ENCODE data around the gene TATDN2.
A peak's percentile ranks its signal among the peaks of the same experiment; 100 is the strongest.
"Not testable (repeated sequence)": the region's sequence is repeated elsewhere in the genome, so short reads cannot be mapped to it uniquely, and the experiment has no call there.

TATDN2 gene

GRCh38 chr3:10272476-10272875 lies 24.2 kb downstream of the TATDN2 start:
- DNase-seq = not testable (repeated sequence)

DNA sequence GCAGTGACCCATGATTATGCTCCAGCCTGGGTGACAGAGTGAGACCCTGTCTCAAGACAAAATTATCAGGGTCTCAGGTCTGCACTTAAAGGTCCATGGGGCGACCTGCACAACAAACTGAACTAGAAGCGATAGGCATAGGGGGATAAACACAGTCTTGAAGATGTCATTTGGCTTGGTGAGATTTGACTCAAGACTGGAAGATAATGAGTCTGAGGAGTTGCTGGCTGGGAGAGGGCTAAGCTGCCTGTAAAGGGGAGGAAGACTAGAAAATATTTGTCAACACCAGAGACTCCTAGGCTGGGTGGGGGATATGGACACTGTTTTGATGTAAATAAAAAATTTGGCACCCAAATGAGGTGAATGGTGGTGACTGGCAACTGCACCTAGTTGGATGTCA lies 24.7 kb downstream of the TATDN2 start:
- DNase-seq = no peak

GRCh38 chr3:10273702-10274305 lies 25.5 kb downstream of the TATDN2 start:
- DNase-seq = peak; percentile 23 to 30

DNA sequence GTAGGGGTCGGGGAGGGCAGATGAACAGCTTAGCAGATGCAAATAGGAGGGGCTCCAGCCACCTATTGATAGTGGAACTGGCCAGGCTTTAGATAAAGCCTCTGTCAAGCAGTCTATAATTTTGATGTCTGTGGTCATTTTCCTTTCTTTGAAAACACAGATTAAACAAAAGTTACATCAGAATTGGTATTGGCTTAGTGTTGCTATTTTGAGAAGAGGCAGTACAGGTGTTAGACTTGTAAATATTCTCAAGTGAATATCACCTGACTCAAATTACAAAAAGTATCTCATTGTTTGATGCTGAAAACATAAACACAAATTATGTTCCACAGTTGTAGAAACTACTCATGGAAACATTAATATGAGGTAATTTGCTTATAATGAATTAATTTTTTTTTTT lies 26.3 kb downstream of the TATDN2 start:
- DNase-seq = no peak

DNA sequence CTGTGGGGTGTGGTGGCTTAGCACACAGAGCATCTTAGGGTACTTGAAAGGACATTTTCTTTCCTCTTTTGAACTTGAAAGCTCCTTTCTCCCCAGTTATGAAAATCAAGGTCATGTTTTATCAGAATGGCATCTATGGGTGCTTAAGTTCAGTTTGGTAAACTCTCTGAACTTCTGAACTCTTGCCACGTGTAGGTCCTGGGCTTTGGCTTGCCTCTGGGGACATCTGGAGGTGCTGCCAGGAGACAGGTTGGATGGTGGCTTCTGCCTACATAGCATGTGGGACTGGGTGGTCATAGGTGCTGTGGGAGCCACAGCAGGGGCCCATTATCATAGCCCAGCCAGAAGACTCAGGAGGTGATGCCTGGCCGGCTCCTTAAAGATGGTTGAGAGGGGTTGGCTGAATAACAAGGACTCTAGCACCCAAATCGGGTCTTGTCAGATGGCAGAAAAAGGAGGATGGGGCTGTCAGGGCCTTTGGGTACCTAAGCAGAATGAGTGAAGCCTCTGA lies 28.9 kb downstream of the TATDN2 start:
- no peak for DNase-seq

DNA sequence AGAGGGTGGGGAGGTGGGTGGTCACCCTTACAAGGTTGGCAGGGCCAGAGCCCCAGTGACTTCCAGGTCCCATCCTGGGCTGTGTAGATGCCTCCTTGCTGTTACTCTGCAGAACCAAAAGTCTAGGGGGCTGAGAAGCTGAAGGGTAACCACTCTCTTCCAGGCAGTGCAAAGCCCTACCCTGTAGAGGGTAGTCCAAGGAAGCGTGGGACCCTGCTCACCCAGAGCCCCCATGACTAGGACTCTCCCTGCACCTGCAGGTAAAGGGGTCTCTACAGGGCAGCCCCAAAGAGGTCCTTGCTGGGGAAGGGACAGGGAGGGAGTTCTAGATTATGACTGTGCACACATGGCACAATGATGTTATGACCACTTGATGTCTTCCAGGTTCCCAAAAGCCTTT lies 30.2 kb downstream of the TATDN2 start:
- DNase-seq = no peak

DNA sequence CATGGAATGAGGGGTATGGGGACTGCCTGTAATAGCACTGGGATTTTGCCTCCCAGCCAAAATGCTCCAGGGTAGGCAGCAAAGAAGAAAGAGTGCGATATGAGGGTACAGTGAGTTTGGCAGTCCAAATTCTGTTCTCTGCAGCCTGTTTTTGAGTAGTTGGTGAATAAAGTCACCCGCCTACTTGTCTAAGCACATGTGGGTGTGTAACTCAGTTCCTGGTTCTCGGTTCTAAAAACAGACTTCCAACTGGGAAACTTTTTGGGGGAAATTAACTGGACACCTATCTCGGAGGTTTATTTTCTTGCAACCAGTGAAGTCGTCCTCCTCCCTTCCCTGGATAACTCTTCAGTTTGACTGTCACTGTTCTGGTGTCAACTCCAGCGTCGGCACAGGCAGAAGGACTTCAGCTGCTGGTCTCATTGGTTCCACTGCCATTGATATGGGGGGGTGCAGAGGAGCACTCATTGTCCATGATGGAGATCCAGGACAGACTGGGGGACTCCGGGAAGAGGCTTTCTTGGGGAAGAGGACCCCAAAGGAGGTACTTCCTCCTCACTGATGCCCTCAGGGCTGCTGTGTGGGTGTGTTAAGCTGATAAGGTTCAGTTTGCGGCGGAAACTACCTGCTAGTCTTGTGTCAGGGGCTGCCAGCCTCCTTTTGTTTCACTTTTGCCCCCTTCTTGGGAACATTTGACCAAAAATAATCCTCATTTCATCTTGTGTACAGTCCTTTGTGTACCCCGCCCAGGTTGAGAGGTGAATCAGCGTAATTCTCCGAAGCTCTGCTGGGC lies 31.3 kb downstream of the TATDN2 start:
- no peak for DNase-seq

DNA sequence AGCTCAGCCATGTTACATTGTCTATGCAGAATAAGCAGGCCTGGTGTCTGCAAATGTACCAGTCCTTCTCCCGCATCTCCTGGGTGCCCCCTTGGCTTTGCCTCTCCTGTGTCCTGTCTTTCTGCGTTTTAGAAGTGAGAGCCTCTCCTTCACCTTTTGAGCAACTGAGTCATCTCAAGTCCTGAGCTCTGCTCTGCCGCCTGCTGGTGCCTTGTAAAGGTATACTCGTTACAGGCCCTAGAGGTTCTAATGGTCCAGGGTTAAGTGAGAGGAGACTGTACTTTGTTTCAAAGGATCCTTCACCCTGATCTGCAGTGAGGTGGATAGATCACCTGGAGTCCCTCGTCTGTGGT lies 31.9 kb downstream of the TATDN2 start:
- no peak for DNase-seq

DNA sequence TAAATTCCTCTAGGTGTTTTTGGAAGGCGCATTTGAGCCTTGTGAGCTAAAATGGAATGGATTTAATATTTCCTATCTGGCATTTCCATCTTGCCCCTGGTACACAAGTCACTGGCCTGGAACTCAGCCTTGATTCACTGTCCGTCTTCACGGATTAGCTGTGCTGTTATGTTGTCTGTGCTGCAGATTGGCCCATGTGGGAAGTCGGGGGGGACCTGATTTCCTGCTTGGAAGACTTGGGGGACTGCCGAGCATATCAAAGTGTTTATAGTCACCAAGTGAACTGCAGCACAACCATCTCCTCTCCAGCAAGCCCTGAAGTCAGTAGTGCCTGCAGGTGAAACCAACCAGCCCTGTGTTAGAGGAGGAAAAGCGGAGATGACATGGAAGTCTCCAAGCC lies 32.3 kb downstream of the TATDN2 start:
- DNase-seq = no peak

GRCh38 chr3:10281951-10282350 lies 33.7 kb downstream of the TATDN2 start:
- no peak for DNase-seq

DNA sequence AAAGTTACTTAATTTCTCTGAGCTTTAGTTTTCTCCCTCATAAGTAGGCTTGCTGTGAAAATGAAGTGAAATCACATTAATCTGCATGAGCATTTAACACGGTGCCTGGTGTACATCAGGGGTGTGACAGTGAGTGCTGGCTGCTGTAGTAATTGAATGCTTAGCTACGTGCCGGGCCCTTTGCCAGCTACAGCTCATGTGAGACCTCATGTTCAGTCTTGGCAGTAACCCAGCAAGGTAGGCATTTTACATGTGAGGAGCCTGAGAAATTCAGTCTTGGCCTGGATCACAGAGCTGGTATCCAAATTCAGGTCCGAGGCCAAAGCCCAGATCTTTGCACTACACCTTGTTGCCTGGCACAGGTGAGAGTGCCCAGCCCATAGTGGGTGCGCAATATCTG lies 35.4 kb downstream of the TATDN2 start:
- no peak for DNase-seq

DNA sequence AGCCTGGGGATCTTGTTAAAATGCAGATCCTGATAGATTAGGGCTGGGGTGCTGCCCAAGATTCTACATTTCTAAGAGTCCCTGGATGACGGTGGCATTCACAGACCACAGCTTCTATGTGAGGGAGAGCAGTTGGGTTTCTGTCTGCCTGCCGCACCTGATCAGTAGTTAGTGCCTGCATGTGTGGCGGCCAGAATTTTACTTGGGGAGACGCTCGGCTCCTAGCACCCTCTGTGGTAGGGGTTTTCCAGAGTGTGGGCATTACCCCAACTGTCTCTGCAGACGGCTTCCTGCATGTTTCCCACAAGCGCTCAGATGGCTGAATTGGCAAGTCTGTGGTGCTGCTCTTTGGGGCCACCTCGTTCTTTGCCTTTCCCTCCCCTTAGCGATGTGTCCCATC lies 36.2 kb downstream of the TATDN2 start:
- DNase-seq = no peak

GRCh38 chr3:10285272-10286132 lies 37.2 kb downstream of the TATDN2 start:
- DNase-seq = no peak

- DNase-seq = no peak
These were observed 37.9 kb downstream of the TATDN2 start for GRCh38 chr3:10286133-10286524.

- peak; percentile 26 to 40 for DNase-seq
These were observed 38.5 kb downstream of the TATDN2 start for GRCh38 chr3:10286596-10287295.

GRCh38 chr3:10287936-10288574 lies 39.8 kb downstream of the TATDN2 start:
- DNase-seq = no peak

- no peak for DNase-seq
These were observed 40.3 kb downstream of the TATDN2 start for GRCh38 chr3:10288575-10288960.

- no peak for DNase-seq
These were observed 40.8 kb downstream of the TATDN2 start for GRCh38 chr3:10289077-10289476.

DNA sequence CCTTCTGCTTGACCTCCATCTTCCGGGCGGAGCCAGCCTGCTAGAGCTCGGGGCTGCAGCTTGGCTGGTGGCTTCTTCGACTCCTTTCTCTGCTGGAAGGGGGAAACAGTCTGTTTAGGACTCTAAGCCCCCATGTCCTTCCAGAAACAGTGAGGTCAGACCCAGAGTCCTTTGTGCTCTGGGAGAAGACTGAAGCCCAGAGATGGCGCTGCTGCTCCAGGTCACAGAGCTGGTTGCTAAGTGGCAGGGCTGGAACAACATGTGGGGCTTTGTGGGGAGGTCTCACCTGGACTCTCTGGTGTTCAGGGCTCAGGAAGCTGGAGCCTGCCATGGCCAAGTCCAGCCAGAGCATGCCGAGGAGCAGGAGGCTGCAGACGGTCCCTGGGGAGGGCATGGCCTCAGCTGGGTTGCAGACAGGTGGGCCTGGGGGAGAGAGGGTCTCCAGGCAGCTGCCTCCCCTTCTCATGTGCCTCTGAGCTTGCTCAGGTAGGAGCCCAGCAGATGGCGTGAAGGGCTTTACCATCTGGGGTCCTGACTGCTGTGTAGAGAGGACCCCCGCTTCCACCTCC lies 41.6 kb downstream of the TATDN2 start:
- DNase-seq = no peak

DNA sequence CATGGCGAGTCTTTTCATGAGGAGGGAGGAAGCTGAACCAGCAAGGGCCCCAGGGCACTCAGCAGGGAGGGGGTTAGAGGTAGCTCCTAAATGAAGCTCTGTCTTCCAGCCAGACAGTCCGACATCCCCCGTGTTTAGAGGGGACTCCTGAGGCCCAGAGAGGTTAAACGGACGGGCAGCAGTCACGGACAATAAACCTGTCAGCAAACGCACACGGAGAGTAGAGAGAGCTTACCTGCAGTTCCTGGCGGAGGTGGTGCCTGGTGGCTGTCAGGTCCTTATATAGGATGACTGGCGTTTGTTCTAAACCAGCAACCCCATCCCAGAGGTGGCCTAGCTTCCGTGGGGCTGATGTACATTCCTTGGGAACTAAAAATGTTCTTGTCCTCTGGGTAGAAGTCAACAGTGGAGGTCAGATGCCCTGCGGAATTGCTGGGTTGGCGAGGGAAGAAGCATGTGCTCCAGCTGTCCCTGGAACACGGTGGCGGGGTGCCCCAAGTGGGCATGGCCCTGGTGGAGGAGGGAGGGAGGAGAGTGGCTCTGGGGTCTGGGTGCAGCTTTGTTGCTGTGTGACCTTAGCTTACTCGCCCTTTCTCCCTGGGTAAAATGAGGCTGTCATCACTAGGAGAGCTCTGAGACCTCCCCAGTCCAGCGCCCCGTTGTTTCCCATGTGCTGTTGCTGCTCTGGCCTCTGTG lies 42.4 kb downstream of the TATDN2 start:
- DNase-seq = no peak

DNA sequence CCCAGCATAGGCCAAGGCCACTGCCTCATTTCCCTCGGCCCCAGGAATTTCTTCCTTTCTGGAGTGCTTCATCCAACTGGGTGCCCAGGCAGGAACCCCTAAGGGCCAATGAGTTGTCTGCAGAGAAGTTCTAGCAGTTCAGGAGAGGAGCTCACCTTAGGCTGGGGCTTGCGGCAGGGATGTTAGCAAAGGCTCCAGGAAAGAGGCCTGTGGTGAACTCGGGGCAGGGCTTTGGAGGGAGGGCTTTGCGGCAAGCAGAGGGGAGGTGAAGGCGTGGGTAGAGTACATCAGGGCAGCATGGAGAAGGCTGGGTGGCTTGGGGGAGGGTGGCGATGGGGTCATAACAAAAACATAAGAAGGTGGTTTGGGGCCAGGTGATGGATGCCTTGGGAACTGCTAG lies 43.4 kb downstream of the TATDN2 start:
- no peak for DNase-seq
